ENCODE results near the gene CLEC11A.

GRCh38 chr19:50735869-50736268, 12.7 kb downstream of the CLEC11A start:
- no peak for TF ChIP-seq CTCF (conservative IDR thresholded peaks at IDR 0.05; ENCODE audit: low read depth, low read length)
- TF ChIP-seq EZH2 (IDR thresholded peaks at IDR 0.05; ENCODE audit: borderline replicate concordance, low read depth, low read length, poor library complexity, severe bottlenecking) = no peak
